Osteocyte (in vitro differentiated cells): ENCODE results near the gene ZNF839. TPM values are rescaled to one million over a fixed set of nuclear protein-coding genes. Genes with fewer than 3 reads are reported as not detected.
"Not testable (repeated sequence)": the region's sequence is repeated elsewhere in the genome, so short reads cannot be mapped to it uniquely, and the experiment has no call there.

Source experiments
- DNase-seq: peaks from one replicate; pipeline ENCODE4 v3.0.0; 2021; ENCODE audit warnings: mixed read lengths; ENCODE audit not compliant: unreplicated experiment; ENCODE audit errors: extremely low spot score
- H3K27ac Mint-ChIP-seq: one replicate; pipeline ENCODE4 v1.8.0; 2021; ENCODE audit warnings: mild to moderate bottlenecking, mixed read lengths; ENCODE audit not compliant: unreplicated experiment
- H3K27me3 Mint-ChIP-seq: one replicate; pipeline ENCODE4 v1.8.0; 2021; ENCODE audit warnings: mixed read lengths; ENCODE audit not compliant: unreplicated experiment
- H3K36me3 Mint-ChIP-seq: one replicate; pipeline ENCODE4 v1.8.0; 2021; ENCODE audit warnings: mixed read lengths; ENCODE audit not compliant: unreplicated experiment
- H3K4me1 Mint-ChIP-seq: one replicate; pipeline ENCODE4 v1.8.0; 2021; ENCODE audit warnings: mixed read lengths; ENCODE audit not compliant: unreplicated experiment
- H3K4me3 Mint-ChIP-seq: one replicate; pipeline ENCODE4 v1.8.0; 2021; ENCODE audit warnings: mild to moderate bottlenecking, moderate library complexity, mixed read lengths; ENCODE audit not compliant: unreplicated experiment
- H3K9me3 Mint-ChIP-seq: one replicate; pipeline ENCODE4 v1.8.0; 2021; ENCODE audit warnings: mixed read lengths; ENCODE audit not compliant: unreplicated experiment
- total RNA-seq: library from RNA; stranded (reverse); gene quantifications from 2 replicates; pipeline ENCODE4 v1.2.1, GENCODE V29; 2021
- TF ChIP-seq, protein P1 (sequence below): fragments of 200-600 bp; sonication (generic); IDR thresholded peaks from 2 replicates; pipeline ENCODE4 v1.5.0; 2021; ENCODE audit warnings: antibody characterized with exemption, mild to moderate bottlenecking, moderate library complexity

Gene ZNF839
- total RNA-seq, 1 donor from 2014 or later, result 10.1 TPM

DNA sequence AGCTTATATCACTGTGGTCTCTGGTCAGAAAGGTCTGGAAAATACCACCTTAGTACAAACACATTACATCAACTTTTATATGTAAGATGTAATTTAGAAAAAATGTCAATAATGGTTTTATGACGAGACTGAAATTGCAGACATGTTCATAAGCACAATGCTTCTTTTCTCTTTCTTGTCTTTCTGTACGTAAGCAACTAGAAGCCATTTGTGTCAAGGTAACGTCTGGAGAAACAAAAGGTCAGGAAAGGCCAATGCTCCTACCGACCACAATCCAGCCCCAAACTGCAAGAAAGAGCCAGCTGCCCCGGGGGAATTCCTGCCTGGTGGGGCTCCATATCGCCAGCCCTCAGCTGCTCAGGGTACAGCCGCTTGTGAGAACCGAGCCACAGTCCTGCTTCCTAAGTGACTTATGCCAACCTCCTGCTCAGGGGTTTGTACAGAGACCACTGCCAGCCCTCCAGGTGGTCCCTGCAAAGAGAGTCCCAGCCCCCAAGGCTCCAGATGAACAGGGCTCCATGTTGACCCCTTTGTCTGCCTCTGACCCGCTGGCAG is 6.3 kb downstream of the ZNF839 start:
- peaks cover 4% of the 10 kb centered on the region for H3K36me3 Mint-ChIP-seq
- TF ChIP-seq, protein P1, sequence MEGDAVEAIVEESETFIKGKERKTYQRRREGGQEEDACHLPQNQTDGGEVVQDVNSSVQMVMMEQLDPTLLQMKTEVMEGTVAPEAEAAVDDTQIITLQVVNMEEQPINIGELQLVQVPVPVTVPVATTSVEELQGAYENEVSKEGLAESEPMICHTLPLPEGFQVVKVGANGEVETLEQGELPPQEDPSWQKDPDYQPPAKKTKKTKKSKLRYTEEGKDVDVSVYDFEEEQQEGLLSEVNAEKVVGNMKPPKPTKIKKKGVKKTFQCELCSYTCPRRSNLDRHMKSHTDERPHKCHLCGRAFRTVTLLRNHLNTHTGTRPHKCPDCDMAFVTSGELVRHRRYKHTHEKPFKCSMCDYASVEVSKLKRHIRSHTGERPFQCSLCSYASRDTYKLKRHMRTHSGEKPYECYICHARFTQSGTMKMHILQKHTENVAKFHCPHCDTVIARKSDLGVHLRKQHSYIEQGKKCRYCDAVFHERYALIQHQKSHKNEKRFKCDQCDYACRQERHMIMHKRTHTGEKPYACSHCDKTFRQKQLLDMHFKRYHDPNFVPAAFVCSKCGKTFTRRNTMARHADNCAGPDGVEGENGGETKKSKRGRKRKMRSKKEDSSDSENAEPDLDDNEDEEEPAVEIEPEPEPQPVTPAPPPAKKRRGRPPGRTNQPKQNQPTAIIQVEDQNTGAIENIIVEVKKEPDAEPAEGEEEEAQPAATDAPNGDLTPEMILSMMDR, result no peak
- H3K9me3 Mint-ChIP-seq, result no peaks in the 10 kb centered on the region
- no peak for DNase-seq
- H3K27ac Mint-ChIP-seq, result no peak overlapping the region
- no peaks in the 10 kb centered on the region for H3K27me3 Mint-ChIP-seq
- peaks cover 13% of the 10 kb centered on the region for H3K4me1 Mint-ChIP-seq
- no peak overlapping the region for H3K4me3 Mint-ChIP-seq

DNA sequence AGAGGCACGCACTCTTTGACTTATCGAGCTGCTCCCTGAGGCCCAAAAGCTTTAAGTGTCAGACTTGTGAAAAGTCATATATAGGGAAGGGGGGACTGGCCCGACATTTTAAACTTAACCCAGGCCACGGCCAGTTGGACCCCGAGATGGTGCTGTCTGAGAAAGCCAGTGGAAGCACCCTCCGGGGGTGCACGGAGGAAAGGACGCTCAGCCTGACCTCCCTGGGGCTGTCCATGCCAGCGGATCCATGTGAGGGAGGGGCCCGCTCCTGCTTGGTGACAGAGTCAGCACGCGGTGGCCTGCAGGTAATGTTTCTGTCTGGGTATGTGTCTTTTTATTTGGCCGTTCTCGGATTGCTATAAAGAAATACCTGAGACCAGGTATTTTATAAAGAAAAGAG is 7.0 kb downstream of the ZNF839 start:
- H3K36me3 Mint-ChIP-seq, result peaks cover 6% of the 10 kb centered on the region
- H3K9me3 Mint-ChIP-seq, result no peaks in the 10 kb centered on the region
- no peaks in the 10 kb centered on the region for H3K27me3 Mint-ChIP-seq
- H3K4me3 Mint-ChIP-seq, result no peak overlapping the region
- H3K27ac Mint-ChIP-seq, result no peak overlapping the region
- TF ChIP-seq, protein P1, result no peak
- H3K4me1 Mint-ChIP-seq, result peaks cover 13% of the 10 kb centered on the region
- DNase-seq, result no peak

DNA sequence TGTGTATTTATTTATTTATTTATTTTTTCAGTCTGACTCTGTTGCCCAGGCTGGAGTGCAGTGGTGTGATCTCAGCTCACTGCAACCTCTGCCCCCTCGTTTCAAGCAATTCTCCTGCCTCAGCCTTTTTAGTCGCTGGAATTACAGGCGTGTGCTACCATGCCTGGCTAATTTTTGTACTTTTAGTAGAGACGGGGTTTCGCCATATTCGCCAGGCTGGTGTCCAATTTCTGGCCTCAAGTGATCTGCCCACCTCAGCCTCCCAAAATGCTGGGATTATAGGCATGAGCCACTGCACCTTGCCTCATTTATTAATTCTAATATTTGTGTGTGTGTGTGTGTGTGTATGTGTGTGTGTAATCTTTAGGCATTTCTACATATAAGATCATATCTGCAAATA is 9.8 kb downstream of the ZNF839 start:
- H3K4me1 Mint-ChIP-seq, DNase-seq, H3K9me3 Mint-ChIP-seq, H3K36me3 Mint-ChIP-seq, H3K4me3 Mint-ChIP-seq, H3K27ac Mint-ChIP-seq, H3K27me3 Mint-ChIP-seq: not testable (repeated sequence)

DNA sequence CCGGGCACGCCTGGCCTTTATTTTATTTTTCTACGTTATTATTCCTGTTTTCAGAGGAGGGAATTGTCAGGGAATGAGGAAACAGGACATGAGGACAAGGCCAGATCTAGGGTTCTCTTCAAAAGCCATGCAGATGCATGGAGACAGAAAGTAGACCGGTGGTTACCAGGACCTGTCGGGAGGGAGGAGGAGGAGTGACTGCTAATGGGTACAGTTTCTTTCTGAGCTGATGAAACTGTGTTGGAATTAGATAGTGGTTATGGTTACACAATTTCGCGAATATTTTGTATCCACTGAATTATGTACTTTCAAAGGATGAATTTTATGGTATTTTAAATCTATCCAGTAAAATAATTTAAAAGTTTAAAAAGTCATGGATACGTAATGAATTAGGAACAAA is 11.3 kb downstream of the ZNF839 start:
- Mint-ChIP-seq H3K36me3 (peaks cover 13% of the 10 kb centered on the region), H3K27me3 (no peaks in the 10 kb centered on the region), H3K4me1 (peaks cover 5% of the 10 kb centered on the region), H3K27ac (no peak overlapping the region), H3K4me3 (no peak overlapping the region), H3K9me3 (no peaks in the 10 kb centered on the region)
- TF ChIP-seq, protein P1, result no peak
- no peak for DNase-seq

DNA sequence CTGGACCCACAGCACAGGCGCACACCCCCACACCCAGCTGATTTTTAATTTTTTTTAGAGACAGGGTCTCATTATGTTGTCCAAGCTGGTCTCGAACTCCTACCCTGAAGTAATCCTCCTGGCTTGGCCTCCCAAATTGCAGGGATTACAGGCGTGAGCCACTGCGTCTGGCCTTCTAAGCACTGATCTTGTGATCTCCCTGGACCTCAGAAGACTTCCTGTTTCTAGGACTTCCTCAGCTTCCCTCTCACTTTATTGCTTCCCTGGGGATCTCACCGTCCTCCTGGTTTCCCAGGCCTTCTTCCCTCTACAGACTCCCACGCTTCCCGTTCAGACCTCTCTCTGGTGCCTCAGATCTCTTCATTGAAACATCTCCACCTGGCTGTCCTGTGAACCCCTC is 13.8 kb downstream of the ZNF839 start:
- DNase-seq, result no peak
- Mint-ChIP-seq H3K27ac (no peak overlapping the region), H3K4me3 (no peak overlapping the region), H3K27me3 (no peaks in the 10 kb centered on the region), H3K4me1 (peaks cover 2% of the 10 kb centered on the region), H3K36me3 (peaks cover 20% of the 10 kb centered on the region), H3K9me3 (no peaks in the 10 kb centered on the region)
- TF ChIP-seq, protein P1, result no peak
